GM12878 (cell line): ENCODE measurements around the gene PIGL. TPM values are rescaled to one million over a fixed set of nuclear protein-coding genes. Genes with fewer than 3 reads are reported as not detected.

Experiments used
- ATAC-seq: fragments of 200-7000 bp; cut with Tn5 transposase; 3 replicates; pipeline ENCODE4 v1.9.1; 2020; ENCODE audit warnings: mild to moderate bottlenecking, moderate library complexity
- BruUV-seq: library from RNA; stranded (reverse); fragments of 400-500 nt; replicated peaks from 2 replicates; lab custom pipeline; 2021; lab: Mats Ljungman, UMichigan
- CTCF ChIA-PET: fragments of 300-600 bp; sonication (Branson Sonifier 250); formaldehyde crosslinking; extraction: SDS; loops from one replicate; lab custom pipeline; 2021; ENCODE audit warnings: inconsistent platforms; lab: Yijun Ruan, JAX
- POLR2A ChIA-PET: fragments of 350-600 bp; formaldehyde crosslinking; extraction: SDS; loops from one replicate; lab custom pipeline; 2021; ENCODE audit warnings: inconsistent platforms; lab: Charles Lee
- RAD21 ChIA-PET: fragments of 300-600 bp; sonication (Branson Sonifier 250); formaldehyde crosslinking; loops from one replicate; lab custom pipeline; 2023; ENCODE audit warnings: antibody characterized with exemption; ENCODE audit not compliant: unreplicated experiment; lab: Charles Lee
- SMC1A ChIA-PET: fragments of 300-600 bp; sonication (Branson Sonifier 250); formaldehyde crosslinking; loops from one replicate; lab custom pipeline; 2023; ENCODE audit not compliant: unreplicated experiment, uncharacterized antibody; lab: Charles Lee
- DNase-seq: peaks from one replicate; pipeline ENCODE4 v3.0.0-alpha.2; 2011; ENCODE audit warnings: low read depth, low spot score
- FAIRE-seq: peaks from 3 replicates; lab custom pipeline; 2011; peaks lifted over from hg19 to GRCh38; lab: Jason Lieb, UNC
- H2AFZ ChIP-seq: 2 replicates; pipeline ENCODE4 v1.6.0; 2011; ENCODE audit warnings: low read depth, low read length, control low read depth; ENCODE audit not compliant: control insufficient read depth
- H3K27ac ChIP-seq: 2 replicates; pipeline ENCODE4 v1.5.1; 2011; ENCODE audit warnings: control low read depth; ENCODE audit not compliant: control insufficient read depth, insufficient read depth
- H3K27me3 ChIP-seq, 2 experiments: replicated peaks in 1 of 2; 2 replicates each; pipeline versions ENCODE4 v1.6.0 to v1.6.1; 2011; ENCODE audit warnings: low read length in 1 of 2; ENCODE audit not compliant: control insufficient read depth in 2 of 2, insufficient read depth in 2 of 2
- H3K36me3 ChIP-seq, 2 experiments: 2 replicates each; pipeline ENCODE4 v1.5.1; 2011; ENCODE audit warnings: low read length in 1 of 2; ENCODE audit not compliant: control insufficient read depth in 2 of 2, insufficient read depth in 2 of 2
- H3K4me1 ChIP-seq: 2 replicates; pipeline ENCODE4 v1.6.1; 2011; ENCODE audit warnings: mild to moderate bottlenecking, low read length, moderate library complexity, mixed read lengths; ENCODE audit not compliant: control insufficient read depth, insufficient read depth
- H3K4me2 ChIP-seq: 2 replicates; pipeline ENCODE4 v1.6.0; 2011; ENCODE audit warnings: control low read depth; ENCODE audit not compliant: control insufficient read depth, insufficient read depth
- H3K4me3 ChIP-seq: fragments of 200-600 bp; sonication (generic); 2 replicates; pipeline ENCODE4 v1.5.1; 2016
- H3K79me2 ChIP-seq: 2 replicates; pipeline ENCODE4 v1.6.0; 2011; ENCODE audit warnings: low read length; ENCODE audit not compliant: control insufficient read depth, insufficient read depth
- H3K9ac ChIP-seq: 2 replicates; pipeline ENCODE4 v1.8.0; 2011; ENCODE audit warnings: low read length, control low read depth, mixed read lengths; ENCODE audit not compliant: control insufficient read depth, insufficient read depth
- H3K9me3 ChIP-seq: replicated peaks from 3 replicates; pipeline ENCODE4 v1.5.1; 2011; ENCODE audit warnings: mild to moderate bottlenecking, low read length; ENCODE audit not compliant: control insufficient read depth, insufficient read depth
- H4K20me1 ChIP-seq: 2 replicates; pipeline ENCODE4 v1.6.0; 2011; ENCODE audit not compliant: control insufficient read depth, insufficient read depth
- BCLAF1 ChIP-seq: fragments of 450-650 bp; IDR thresholded peaks from 2 replicates; pipeline ENCODE4 v1.6.1; 2017; ENCODE audit warnings: antibody characterized with exemption, mild to moderate bottlenecking, moderate library complexity
- CBX3 ChIP-seq: fragments of 200-600 bp; sonication (generic); IDR thresholded peaks from 2 replicates; pipeline ENCODE4 v1.6.1; 2016; ENCODE audit warnings: low read depth, borderline replicate concordance
- CREM ChIP-seq: IDR thresholded peaks from 2 replicates; pipeline ENCODE4 v1.6.1; 2014; ENCODE audit warnings: antibody characterized with exemption, low read depth
- E4F1 ChIP-seq: fragments of 450-650 bp; IDR thresholded peaks from 2 replicates; pipeline ENCODE4 v1.6.1; 2018; ENCODE audit warnings: borderline replicate concordance, mild to moderate bottlenecking; ENCODE audit not compliant: partially characterized antibody
- ESRRA ChIP-seq: IDR thresholded peaks from 2 replicates; pipeline ENCODE4 v1.6.1; 2012; ENCODE audit warnings: mild to moderate bottlenecking, low read length, improper control_type of control experiment
- GATAD2B ChIP-seq: fragments of 450-650 bp; conservative IDR thresholded peaks from 2 replicates; pipeline ENCODE4 v1.6.1; 2017; ENCODE audit warnings: low read depth, mild to moderate bottlenecking, moderate library complexity
- IRF5 ChIP-seq: fragments of 450-650 bp; IDR thresholded peaks from 2 replicates; pipeline ENCODE4 v1.6.1; 2017; ENCODE audit warnings: borderline replicate concordance
- NR2C2 ChIP-seq: IDR thresholded peaks from 2 replicates; pipeline ENCODE4 v1.6.1; 2011; ENCODE audit warnings: borderline replicate concordance, low read depth; ENCODE audit not compliant: control insufficient read depth, insufficient read length
- PML ChIP-seq: IDR thresholded peaks from 2 replicates; pipeline ENCODE4 v1.6.1; 2012; ENCODE audit warnings: low read length, inconsistent platforms
- POU2F2 ChIP-seq: IDR thresholded peaks from 3 replicates; pipeline ENCODE4 v1.6.1; 2011; ENCODE audit warnings: low read depth, mild to moderate bottlenecking, low read length, borderline replicate concordance
- PRDM15 ChIP-seq: fragments of 450-650 bp; formaldehyde crosslinking; IDR thresholded peaks from 2 replicates; pipeline ENCODE4 v1.4.0; 2020; ENCODE audit warnings: mild to moderate bottlenecking, moderate library complexity
- RFX5 ChIP-seq: IDR thresholded peaks from 2 replicates; pipeline ENCODE4 v1.6.1; 2011; ENCODE audit warnings: low read depth, low read length, improper control_type of control experiment
- SREBF1 ChIP-seq: IDR thresholded peaks from 2 replicates; pipeline ENCODE4 v1.6.1; 2012; ENCODE audit warnings: mild to moderate bottlenecking, low read length
- SUZ12 ChIP-seq: fragments of 200-600 bp; sonication (generic); IDR thresholded peaks from one replicate; pipeline ENCODE4 v1.6.1; 2018; ENCODE audit warnings: antibody characterized with exemption, mild to moderate bottlenecking; ENCODE audit not compliant: unreplicated experiment
- WGBS: methylation state at CpG from one replicate; pipeline ENCODE4 v1.1.6; 2016; ENCODE audit warnings: low lambda C conversion rate; ENCODE audit not compliant: insufficient replicate concordance, insufficient coverage; ENCODE audit errors: missing lambda C conversion rate; 5-methylcytosine and 5-hydroxymethylcytosine counted together
- in situ Hi-C: fragments of 300-500 bp; cut with MboI; formaldehyde crosslinking; loops from 9 replicates; pipeline ENCODE4 v1.14.3; 2018; ENCODE audit warnings: mixed read lengths
- intact Hi-C: fragments of 100-400 bp; cut with micrococcal nuclease; formaldehyde crosslinking; loops from one replicate; pipeline ENCODE4 v1.14.2; 2022; ENCODE audit not compliant: unreplicated experiment
- polyA plus RNA-seq, 11 experiments: library from polyadenylated mRNA; depleted of rRNA in 4 of 11; unstranded in 6 of 11; stranded (reverse) in 5 of 11; fragments of >200 nt; fragmentation: Nextera tagmentation in 4 of 11; fragmentation: Illumina TruSeq in 1 of 11; extraction: Ambion mirVana in 4 of 11; extraction: Trizol in 1 of 11; gene quantifications; 1 replicate in 1 of 11; 2 replicates in 10 of 11; pipeline versions ENCODE4 v1.2.1 to v1.2.3, GENCODE V29; 2011 to 2016; ENCODE audit warnings: inconsistent platforms in 2 of 11, missing spikeins in 2 of 11, low read depth in 1 of 11
- total RNA-seq, 4 experiments: library from RNA; depleted of rRNA in 3 of 4; stranded (reverse); fragments of >200 nt in 3 of 4; fragmentation: Illumina TruSeq in 1 of 4; extraction: Trizol in 1 of 4; gene quantifications; 2 replicates each; pipeline versions ENCODE4 v1.2.1 to v1.2.3, GENCODE V29; 2013 to 2021

PIGL gene
- total and polyA plus RNA-seq, 10 of the 15 experiments (the other 5 are each of a cell fraction or from before 2014, with no cell fraction given), result 25.9 to 52.5 (median 30.2) TPM

GRCh38 chr17:16346721-16347271, 129.8 kb downstream of the PIGL start:
- intact Hi-C loops, result no loop called here
- no TSS peak for BruUV-seq
- CTCF ChIA-PET, result interaction anchor here (0.9 to 1.2 kb wide), 2 partner anchors 17 kb away, joined by 3 read pairs; no protein-coding TSS in a partner anchor
- no peak overlapping the region for H3K4me2 ChIP-seq
- FAIRE-seq, result no peak
- H3K79me2 ChIP-seq, result peaks cover 12% of the 10 kb centered on the region
- WGBS, result 86% methylated on average over 6 of the region's 6 CpGs
- ATAC-seq, result no peak
- no peaks in the 10 kb centered on the region; the same call in 1 of the 2 replicates for H3K4me1 ChIP-seq
- H3K9ac ChIP-seq, result no peak overlapping the region
- POLR2A ChIA-PET, result no interaction called here
- H4K20me1 ChIP-seq, result no peaks in the 10 kb centered on the region
- RAD21 ChIA-PET, result no interaction called here
- H2AFZ ChIP-seq, result no peak overlapping the region
- no peak for DNase-seq
- in situ Hi-C loops, result no loop called here
- no peak overlapping the region for H3K27ac ChIP-seq
- no peaks in the 10 kb centered on the region for H3K27me3 ChIP-seq
- peaks cover 7 to 11% of the 10 kb centered on the region in 2 experiments; a peak in 3 of 4 replicates for H3K36me3 ChIP-seq
- SMC1A ChIA-PET, result interaction anchor here (1.1 kb wide), 1 partner anchor 17 kb away, joined by 4 read pairs; no protein-coding TSS in a partner anchor
- no peak overlapping the region for H3K4me3 ChIP-seq
- no peaks in the 10 kb centered on the region for H3K9me3 ChIP-seq
- TF ChIP-seq IRF5, result no peak
- no peak for TF ChIP-seq SUZ12
- TF ChIP-seq ESRRA, result no peak
- no peak for TF ChIP-seq E4F1
- TF ChIP-seq POU2F2, result no peak
- no peak for TF ChIP-seq CBX3
- TF ChIP-seq SREBF1, result no peak
- TF ChIP-seq CREM, result no peak
- no peak for TF ChIP-seq BCLAF1
- TF ChIP-seq GATAD2B, result no peak
- TF ChIP-seq NR2C2, result no peak
- no peak for TF ChIP-seq PML
- TF ChIP-seq PRDM15 (CRISPR knock-in tag), result no peak
- TF ChIP-seq RFX5, result no peak
